Mesendoderm (in vitro differentiated cells): ENCODE data around the gene SMYD3.

Source experiments
- DNase-seq: peaks from one replicate; pipeline ENCODE4 v3.0.0; 2013
- H2AK5ac ChIP-seq: 2 replicates; pipeline ENCODE4 v1.6.1; 2013; ENCODE audit warnings: low read length, inconsistent platforms
- H2BK120ac ChIP-seq: 2 replicates; pipeline ENCODE4 v1.6.1; 2013; ENCODE audit warnings: low read depth, mild to moderate bottlenecking, low read length, moderate library complexity, mixed read lengths
- H2BK15ac ChIP-seq: replicated peaks from 2 replicates; pipeline ENCODE4 v1.6.1; 2013; ENCODE audit warnings: low read depth, mild to moderate bottlenecking, moderate library complexity
- H2BK5ac ChIP-seq: 2 replicates; pipeline ENCODE4 v1.6.1; 2013; ENCODE audit warnings: low read length, inconsistent platforms
- H3K18ac ChIP-seq: 2 replicates; pipeline ENCODE4 v1.6.1; 2013; ENCODE audit warnings: mild to moderate bottlenecking, low read length, mixed read lengths
- H3K23ac ChIP-seq: one replicate; pipeline ENCODE4 v1.6.1; 2013; ENCODE audit warnings: low read length
- H3K27ac ChIP-seq: 2 replicates; pipeline ENCODE4 v1.5.1; 2013; ENCODE audit warnings: low read depth, mild to moderate bottlenecking, inconsistent platforms, low read length, moderate library complexity
- H3K27me3 ChIP-seq: 2 replicates; pipeline ENCODE4 v1.6.1; 2013; ENCODE audit warnings: low read length, control low read depth, mild to moderate bottlenecking, inconsistent platforms; ENCODE audit not compliant: insufficient read depth, poor library complexity
- H3K36me3 ChIP-seq: 2 replicates; pipeline ENCODE4 v1.6.1; 2013; ENCODE audit warnings: low read length, inconsistent platforms; ENCODE audit not compliant: control insufficient read depth, insufficient read depth
- H3K4ac ChIP-seq: one replicate; pipeline ENCODE4 v1.6.1; 2013; ENCODE audit warnings: low read depth, mild to moderate bottlenecking, low read length, moderate library complexity
- H3K4me1 ChIP-seq: 2 replicates; pipeline ENCODE4 v1.6.1; 2013; ENCODE audit warnings: low read depth, low read length, inconsistent platforms; ENCODE audit not compliant: control insufficient read depth
- H3K4me2 ChIP-seq: 2 replicates; pipeline ENCODE4 v1.6.1; 2013; ENCODE audit warnings: low read length
- H3K4me3 ChIP-seq: 2 replicates; pipeline ENCODE4 v1.5.1; 2013; ENCODE audit warnings: mild to moderate bottlenecking, low read length
- H3K56ac ChIP-seq: one replicate; pipeline ENCODE4 v1.6.1; 2013; ENCODE audit warnings: low read length
- H3K79me1 ChIP-seq: 2 replicates; pipeline ENCODE4 v1.6.1; 2013; ENCODE audit warnings: low read length, inconsistent platforms
- H3K79me2 ChIP-seq: 2 replicates; pipeline ENCODE4 v1.6.1; 2013; ENCODE audit warnings: mild to moderate bottlenecking, low read length; ENCODE audit not compliant: control insufficient read depth, insufficient read depth
- H3K9ac ChIP-seq: 2 replicates; pipeline ENCODE4 v1.6.1; 2013; ENCODE audit warnings: low read length, inconsistent platforms
- H4K5ac ChIP-seq: one replicate; pipeline ENCODE4 v1.6.1; 2013; ENCODE audit warnings: low read length
- H4K8ac ChIP-seq: one replicate; pipeline ENCODE4 v1.6.1; 2013; ENCODE audit warnings: low read depth, mild to moderate bottlenecking, control low read depth, low read length, moderate library complexity
- WGBS: extraction: QIAGEN DNeasy Blood & Tissue Kit; methylation state at CpG from one replicate; pipeline ENCODE4 v1.1.7; 2013; ENCODE audit warnings: low lambda C conversion rate, missing lambda C conversion rate; ENCODE audit not compliant: insufficient coverage; ENCODE audit errors: extremely low coverage; 5-methylcytosine and 5-hydroxymethylcytosine counted together

Gene SMYD3

DNA sequence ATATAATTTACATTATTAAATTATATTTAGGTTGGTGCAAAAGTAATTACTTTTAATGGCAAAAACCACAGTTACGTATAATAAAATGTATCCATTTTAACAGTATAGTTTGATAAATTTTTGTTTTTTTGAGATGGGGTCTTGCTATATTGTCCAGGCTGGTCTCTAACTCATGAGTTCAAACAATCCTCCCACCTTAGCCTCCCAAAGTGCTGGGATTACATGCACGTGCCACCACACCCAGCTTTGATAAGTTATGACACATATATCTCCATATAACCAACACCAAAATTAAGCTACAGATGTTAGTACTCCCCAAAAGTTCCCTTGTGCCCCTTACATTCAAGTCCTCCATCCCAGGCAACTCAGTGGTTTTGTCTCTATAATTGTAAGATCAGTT, 163.1 kb downstream of the SMYD3 start:
- Histone ChIP-seq H3K4ac (no peak overlapping the region), H3K4me2 (no peak overlapping the region), H4K8ac (no peak overlapping the region), H3K79me1 (no peaks in the 10 kb centered on the region), H3K36me3 (no peaks in the 10 kb centered on the region), H3K18ac (no peak overlapping the region), H3K23ac (no peak overlapping the region), H4K5ac (no peak overlapping the region), H3K79me2 (no peaks in the 10 kb centered on the region), H3K4me1 (no peaks in the 10 kb centered on the region), H2BK120ac (no peak overlapping the region), H3K4me3 (no peak overlapping the region), H2AK5ac (no peak overlapping the region), H3K9ac (no peak overlapping the region), H3K27ac (no peak overlapping the region), H2BK15ac (no peak overlapping the region), H2BK5ac (no peak overlapping the region), H3K27me3 (no peaks in the 10 kb centered on the region), H3K56ac (no peak overlapping the region)
- WGBS: no CpG with 5 or more reads among the region's 2 CpGs
- DNase-seq: no peak

DNA sequence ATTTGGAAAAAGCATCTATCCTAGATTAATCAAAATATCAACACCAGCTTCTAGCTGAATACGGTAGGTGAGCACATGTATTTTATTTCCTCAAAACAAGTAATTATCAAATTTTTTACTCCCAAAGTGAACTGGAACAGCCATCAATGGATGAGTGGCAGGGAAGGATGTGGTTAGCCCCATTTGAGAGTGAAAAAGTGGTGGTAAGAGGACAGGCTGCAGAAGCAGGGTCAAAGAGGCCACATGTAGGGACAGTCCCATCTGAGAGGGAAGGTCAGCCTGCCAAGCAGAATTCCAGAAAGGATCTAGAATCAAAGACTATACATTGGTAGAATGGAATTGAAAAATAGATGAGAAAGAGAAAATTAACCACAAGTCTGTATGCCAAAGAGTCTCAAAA, 163.8 kb downstream of the SMYD3 start:
- no peaks in the 10 kb centered on the region for H3K27me3 ChIP-seq
- no peak overlapping the region for H3K4me3 ChIP-seq
- no peaks in the 10 kb centered on the region for H3K79me2 ChIP-seq
- H3K9ac ChIP-seq: no peak overlapping the region
- no peak overlapping the region for H3K23ac ChIP-seq
- no peak overlapping the region for H2BK5ac ChIP-seq
- H3K27ac ChIP-seq: no peak overlapping the region
- H3K56ac ChIP-seq: no peak overlapping the region
- H3K4me2 ChIP-seq: no peak overlapping the region
- no peaks in the 10 kb centered on the region for H3K79me1 ChIP-seq
- DNase-seq: no peak
- H3K4me1 ChIP-seq: no peaks in the 10 kb centered on the region
- H3K4ac ChIP-seq: no peak overlapping the region
- no peaks in the 10 kb centered on the region for H3K36me3 ChIP-seq
- H2BK120ac ChIP-seq: no peak overlapping the region
- H3K18ac ChIP-seq: no peak overlapping the region
- H2AK5ac ChIP-seq: no peak overlapping the region
- H4K8ac ChIP-seq: no peak overlapping the region
- H2BK15ac ChIP-seq: no peak overlapping the region
- H4K5ac ChIP-seq: no peak overlapping the region
- no CpG with 5 or more reads among the region's 1 CpG for WGBS

DNA sequence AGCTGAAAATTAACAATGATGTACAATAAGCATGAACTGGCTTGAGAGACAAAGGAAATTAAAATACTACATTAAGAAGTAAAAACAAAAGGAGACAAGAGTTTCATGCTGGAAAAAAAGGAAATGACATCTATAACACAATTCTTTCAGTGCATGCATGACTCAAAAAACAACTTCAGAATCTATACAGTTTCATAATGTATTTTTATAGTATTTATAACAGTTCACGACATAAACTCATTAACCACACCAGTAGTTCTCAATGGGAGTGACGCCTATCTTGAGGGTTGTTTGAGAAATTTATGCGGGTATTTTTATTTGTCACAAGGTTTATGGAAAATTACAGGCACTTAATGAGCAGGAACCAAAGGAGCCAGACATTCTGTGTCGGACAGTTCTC, 168.5 kb downstream of the SMYD3 start:
- Histone ChIP-seq H3K4ac (no peak overlapping the region), H3K4me1 (no peaks in the 10 kb centered on the region), H3K27ac (no peak overlapping the region), H2AK5ac (no peak overlapping the region), H3K23ac (no peak overlapping the region), H3K36me3 (no peaks in the 10 kb centered on the region), H3K4me3 (no peak overlapping the region), H4K5ac (no peak overlapping the region), H3K79me2 (no peaks in the 10 kb centered on the region), H2BK15ac (no peak overlapping the region), H4K8ac (no peak overlapping the region), H3K56ac (no peak overlapping the region), H3K27me3 (no peaks in the 10 kb centered on the region), H3K79me1 (no peaks in the 10 kb centered on the region), H3K9ac (no peak overlapping the region), H2BK120ac (no peak overlapping the region), H3K18ac (no peak overlapping the region), H3K4me2 (no peak overlapping the region), H2BK5ac (no peak overlapping the region)
- no CpG with 5 or more reads among the region's 4 CpGs for WGBS
- no peak for DNase-seq

DNA sequence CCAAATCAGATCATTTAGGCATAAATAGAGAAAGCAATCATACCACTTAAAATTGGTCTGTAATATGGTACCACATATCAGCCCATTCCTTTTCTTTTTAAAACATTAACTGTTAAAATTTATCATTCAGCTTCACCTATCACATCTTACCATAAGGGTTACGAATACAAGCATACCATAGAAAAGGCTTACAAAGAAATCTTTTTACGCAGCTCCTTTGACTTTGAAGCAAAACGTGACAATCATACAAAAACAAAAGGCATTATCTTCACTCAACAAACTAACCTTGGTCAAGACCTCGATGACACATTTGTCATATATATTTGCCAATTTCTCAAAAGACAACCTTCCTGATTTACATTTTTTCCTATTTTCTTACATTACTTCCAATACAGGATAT, 169.0 kb downstream of the SMYD3 start:
- Histone ChIP-seq H3K56ac (no peak overlapping the region), H3K27ac (no peak overlapping the region), H2BK15ac (no peak overlapping the region), H3K4me2 (no peak overlapping the region), H3K79me2 (no peaks in the 10 kb centered on the region), H3K18ac (no peak overlapping the region), H3K9ac (no peak overlapping the region), H3K36me3 (no peaks in the 10 kb centered on the region), H2AK5ac (no peak overlapping the region), H3K4me1 (no peaks in the 10 kb centered on the region), H3K4ac (no peak overlapping the region), H4K5ac (no peak overlapping the region), H3K4me3 (no peak overlapping the region), H2BK5ac (no peak overlapping the region), H3K79me1 (no peaks in the 10 kb centered on the region), H3K27me3 (no peaks in the 10 kb centered on the region), H3K23ac (no peak overlapping the region), H2BK120ac (no peak overlapping the region), H4K8ac (no peak overlapping the region)
- DNase-seq: no peak
- no CpG with 5 or more reads among the region's 4 CpGs for WGBS

DNA sequence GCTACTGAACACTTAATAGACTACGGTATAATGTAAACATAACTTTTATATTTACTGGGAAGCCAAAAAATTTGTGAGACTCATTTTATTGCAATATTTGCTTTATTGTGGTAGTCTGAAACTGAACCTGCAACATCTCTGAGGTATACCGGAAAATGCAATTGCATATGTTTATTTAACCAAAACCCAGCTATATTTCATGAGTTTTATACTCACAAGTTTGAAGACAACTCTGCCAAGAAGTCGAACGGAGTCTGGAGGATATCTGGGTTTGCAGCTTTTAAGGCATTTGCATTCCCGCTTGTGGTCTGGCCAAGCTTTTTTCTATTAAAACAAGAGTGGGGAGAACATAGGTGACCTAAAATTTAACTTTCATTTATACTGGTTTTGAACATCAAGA, 171.9 kb downstream of the SMYD3 start:
- Histone ChIP-seq H3K23ac (no peak overlapping the region), H3K79me1 (no peaks in the 10 kb centered on the region), H2BK15ac (no peak overlapping the region), H2BK120ac (no peak overlapping the region), H3K56ac (no peak overlapping the region), H3K27me3 (no peaks in the 10 kb centered on the region), H3K9ac (no peak overlapping the region), H3K79me2 (no peaks in the 10 kb centered on the region), H3K4me3 (no peak overlapping the region), H3K18ac (no peak overlapping the region), H2BK5ac (no peak overlapping the region), H3K27ac (no peak overlapping the region), H4K8ac (no peak overlapping the region), H3K36me3 (no peaks in the 10 kb centered on the region), H3K4ac (no peak overlapping the region), H3K4me1 (no peaks in the 10 kb centered on the region), H3K4me2 (no peak overlapping the region), H2AK5ac (no peak overlapping the region), H4K5ac (no peak overlapping the region)
- DNase-seq: no peak
- no CpG with 5 or more reads among the region's 5 CpGs for WGBS

- Histone ChIP-seq H2AK5ac (no peak overlapping the region), H2BK120ac (no peak overlapping the region), H2BK5ac (no peak overlapping the region), H3K4me1 (no peaks in the 10 kb centered on the region), H3K79me2 (no peaks in the 10 kb centered on the region), H3K18ac (no peak overlapping the region), H3K4me3 (no peak overlapping the region), H3K27me3 (no peaks in the 10 kb centered on the region), H3K36me3 (no peaks in the 10 kb centered on the region), H2BK15ac (no peak overlapping the region), H3K4me2 (no peak overlapping the region), H3K79me1 (no peaks in the 10 kb centered on the region), H3K9ac (no peak overlapping the region), H3K4ac (no peak overlapping the region), H4K8ac (no peak overlapping the region), H4K5ac (no peak overlapping the region), H3K27ac (no peak overlapping the region), H3K23ac (no peak overlapping the region), H3K56ac (no peak overlapping the region)
- WGBS: no CpG with 5 or more reads among the region's 1 CpG
- DNase-seq: no peak
Observed at GRCh38 chr1:246333855-246334254, 173.2 kb downstream of the SMYD3 start.
